ENCODE measurements around the gene USP54.

GRCh38 chr10:73597346-73597745 lies 6.2 kb upstream of the USP54 start:
- TF ChIP-seq POLR2A (IDR thresholded peaks at IDR 0.05) (no peak), CTCF (IDR thresholded peaks at IDR 0.05) (no peak)

All from lower leg skin (tissue), 3 donors.